ENCODE measurements around the gene GRB14.
A peak's percentile ranks its signal among the peaks of the same experiment; 100 is the strongest.

- TF ChIP-seq CTCF (IDR thresholded peaks at IDR 0.05; ENCODE audit: low read length) (peak; percentile 74), EZH2phosphoT487 (IDR thresholded peaks at IDR 0.05; ENCODE audit: low read length) (no peak)
These were observed 82.9 kb downstream of the GRB14 start for GRCh38 chr2:164538240-164538866.

Measured in MM.1S (cell line).